ENCODE results near the gene WDR72. TPM values are rescaled to one million over a fixed set of nuclear protein-coding genes. Genes with fewer than 3 reads are reported as not detected.

WDR72 gene
- polyA plus RNA-seq, 1 donor from 2014 or later: 0.05 TPM

- no peaks in the 10 kb centered on the region for H3F3A ChIP-seq (ENCODE audit: insufficient read depth, low read length, poor library complexity, severe bottlenecking)
- H3K79me2 ChIP-seq (replicated peaks; ENCODE audit: insufficient read depth, low read length): no peaks in the 10 kb centered on the region
Observed at GRCh38 chr15:53753813-53754212, 5.7 kb downstream of the WDR72 start.

DNA sequence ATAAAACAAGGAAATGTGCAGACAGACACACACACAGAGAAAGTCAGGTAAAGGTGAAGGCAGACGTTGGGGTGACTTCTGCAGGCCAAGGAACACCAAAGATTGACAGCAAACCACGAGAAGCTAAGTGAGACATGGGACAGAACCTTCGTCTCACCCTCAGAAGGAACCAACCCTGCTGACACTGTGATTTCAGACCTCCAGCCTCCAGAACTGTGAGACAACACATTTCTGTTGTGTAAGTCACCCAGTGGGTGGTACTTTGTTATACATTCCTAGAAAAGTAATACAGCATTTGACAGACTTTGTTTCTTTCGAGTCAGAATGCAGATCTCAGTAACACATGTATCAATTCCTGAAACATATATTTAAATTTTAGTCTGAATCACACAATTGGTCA, 7.1 kb downstream of the WDR72 start:
- Histone ChIP-seq H3K9ac (ENCODE audit: low read length) (no peak overlapping the region), H3F3A (ENCODE audit: insufficient read depth, low read length, poor library complexity, severe bottlenecking) (no peaks in the 10 kb centered on the region), H3K79me2 (replicated peaks; ENCODE audit: insufficient read depth, low read length) (no peaks in the 10 kb centered on the region), H3K36me3 (ENCODE audit: insufficient read depth, low read length) (no peaks in the 10 kb centered on the region), H2AFZ (ENCODE audit: low read depth, low read length) (no peak overlapping the region), H3K27ac (ENCODE audit: low read length) (no peak overlapping the region), H4K20me1 (ENCODE audit: insufficient read depth) (no peaks in the 10 kb centered on the region), H3K27me3 (ENCODE audit: insufficient read depth, low read depth, low read length) (no peaks in the 10 kb centered on the region), H3K4me3 (ENCODE audit: low read length) (no peak overlapping the region), H3K9me2 (ENCODE audit: insufficient read depth, low read length) (no peaks in the 10 kb centered on the region), H3K9me3 (ENCODE audit: low read length) (no peaks in the 10 kb centered on the region), H3K4me2 (ENCODE audit: low read length) (no peak overlapping the region)
- TF ChIP-seq, protein P1, sequence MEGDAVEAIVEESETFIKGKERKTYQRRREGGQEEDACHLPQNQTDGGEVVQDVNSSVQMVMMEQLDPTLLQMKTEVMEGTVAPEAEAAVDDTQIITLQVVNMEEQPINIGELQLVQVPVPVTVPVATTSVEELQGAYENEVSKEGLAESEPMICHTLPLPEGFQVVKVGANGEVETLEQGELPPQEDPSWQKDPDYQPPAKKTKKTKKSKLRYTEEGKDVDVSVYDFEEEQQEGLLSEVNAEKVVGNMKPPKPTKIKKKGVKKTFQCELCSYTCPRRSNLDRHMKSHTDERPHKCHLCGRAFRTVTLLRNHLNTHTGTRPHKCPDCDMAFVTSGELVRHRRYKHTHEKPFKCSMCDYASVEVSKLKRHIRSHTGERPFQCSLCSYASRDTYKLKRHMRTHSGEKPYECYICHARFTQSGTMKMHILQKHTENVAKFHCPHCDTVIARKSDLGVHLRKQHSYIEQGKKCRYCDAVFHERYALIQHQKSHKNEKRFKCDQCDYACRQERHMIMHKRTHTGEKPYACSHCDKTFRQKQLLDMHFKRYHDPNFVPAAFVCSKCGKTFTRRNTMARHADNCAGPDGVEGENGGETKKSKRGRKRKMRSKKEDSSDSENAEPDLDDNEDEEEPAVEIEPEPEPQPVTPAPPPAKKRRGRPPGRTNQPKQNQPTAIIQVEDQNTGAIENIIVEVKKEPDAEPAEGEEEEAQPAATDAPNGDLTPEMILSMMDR (IDR thresholded peaks at IDR 0.05; ENCODE audit: poor library complexity, severe bottlenecking): no peak
- TF ChIP-seq EP300 (conservative IDR thresholded peaks at IDR 0.05; ENCODE audit: poor library complexity, severe bottlenecking): no peak
- TF ChIP-seq, protein P2, sequence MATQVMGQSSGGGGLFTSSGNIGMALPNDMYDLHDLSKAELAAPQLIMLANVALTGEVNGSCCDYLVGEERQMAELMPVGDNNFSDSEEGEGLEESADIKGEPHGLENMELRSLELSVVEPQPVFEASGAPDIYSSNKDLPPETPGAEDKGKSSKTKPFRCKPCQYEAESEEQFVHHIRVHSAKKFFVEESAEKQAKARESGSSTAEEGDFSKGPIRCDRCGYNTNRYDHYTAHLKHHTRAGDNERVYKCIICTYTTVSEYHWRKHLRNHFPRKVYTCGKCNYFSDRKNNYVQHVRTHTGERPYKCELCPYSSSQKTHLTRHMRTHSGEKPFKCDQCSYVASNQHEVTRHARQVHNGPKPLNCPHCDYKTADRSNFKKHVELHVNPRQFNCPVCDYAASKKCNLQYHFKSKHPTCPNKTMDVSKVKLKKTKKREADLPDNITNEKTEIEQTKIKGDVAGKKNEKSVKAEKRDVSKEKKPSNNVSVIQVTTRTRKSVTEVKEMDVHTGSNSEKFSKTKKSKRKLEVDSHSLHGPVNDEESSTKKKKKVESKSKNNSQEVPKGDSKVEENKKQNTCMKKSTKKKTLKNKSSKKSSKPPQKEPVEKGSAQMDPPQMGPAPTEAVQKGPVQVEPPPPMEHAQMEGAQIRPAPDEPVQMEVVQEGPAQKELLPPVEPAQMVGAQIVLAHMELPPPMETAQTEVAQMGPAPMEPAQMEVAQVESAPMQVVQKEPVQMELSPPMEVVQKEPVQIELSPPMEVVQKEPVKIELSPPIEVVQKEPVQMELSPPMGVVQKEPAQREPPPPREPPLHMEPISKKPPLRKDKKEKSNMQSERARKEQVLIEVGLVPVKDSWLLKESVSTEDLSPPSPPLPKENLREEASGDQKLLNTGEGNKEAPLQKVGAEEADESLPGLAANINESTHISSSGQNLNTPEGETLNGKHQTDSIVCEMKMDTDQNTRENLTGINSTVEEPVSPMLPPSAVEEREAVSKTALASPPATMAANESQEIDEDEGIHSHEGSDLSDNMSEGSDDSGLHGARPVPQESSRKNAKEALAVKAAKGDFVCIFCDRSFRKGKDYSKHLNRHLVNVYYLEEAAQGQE (IDR thresholded peaks at IDR 0.05; ENCODE audit: borderline replicate concordance): no peak
- TF ChIP-seq SMC3 (conservative IDR thresholded peaks at IDR 0.05; ENCODE audit: poor library complexity): no peak
- TF ChIP-seq EZH2 (IDR thresholded peaks at IDR 0.05; ENCODE audit: borderline replicate concordance, insufficient read depth, low read length, poor library complexity, severe bottlenecking): no peak
- TF ChIP-seq MXI1 (conservative IDR thresholded peaks at IDR 0.05; ENCODE audit: poor library complexity, severe bottlenecking): no peak
- no peak for TF ChIP-seq TAF1 (IDR thresholded peaks at IDR 0.05; ENCODE audit: low read depth)
- no peak for TF ChIP-seq POLR2AphosphoS5 (IDR thresholded peaks at IDR 0.05)
- TF ChIP-seq RAD21 (conservative IDR thresholded peaks at IDR 0.05): no peak

More at GRCh38 chr15:53753813-53754212, 5.7 kb downstream of the WDR72 start:
- H3K9ac ChIP-seq (ENCODE audit: low read length): no peak overlapping the region
- no peaks in the 10 kb centered on the region for H4K20me1 ChIP-seq (ENCODE audit: insufficient read depth)
- no peaks in the 10 kb centered on the region for H3K9me2 ChIP-seq (ENCODE audit: insufficient read depth, low read length)
- H2AFZ ChIP-seq (ENCODE audit: low read depth, low read length): no peak overlapping the region
- no peak overlapping the region for H3K4me3 ChIP-seq (ENCODE audit: low read length)
- no peak for TF ChIP-seq SMC3 (conservative IDR thresholded peaks at IDR 0.05; ENCODE audit: poor library complexity)
- no peaks in the 10 kb centered on the region for H3K36me3 ChIP-seq (ENCODE audit: insufficient read depth, low read length)
- H3K9me3 ChIP-seq (ENCODE audit: low read length): no peaks in the 10 kb centered on the region
- H3K27me3 ChIP-seq (ENCODE audit: insufficient read depth, low read depth, low read length): peaks cover 5% of the 10 kb centered on the region
- no peak overlapping the region for H3K4me2 ChIP-seq (ENCODE audit: low read length)
- no peak overlapping the region for H3K27ac ChIP-seq (ENCODE audit: low read length)

Data from neural cell (in vitro differentiated cells).